SK-N-SH (cell line): ENCODE measurements around the gene FGF22. TPM values are rescaled to one million over a fixed set of nuclear protein-coding genes. Genes with fewer than 3 reads are reported as not detected.

Experiments
- CTCF ChIA-PET: fragments of 300-600, 350-600 bp; formaldehyde crosslinking; extraction: SDS; loops from one replicate; lab custom pipeline; 2021; lab: Yijun Ruan, JAX
- POLR2A ChIA-PET: fragments of 350-600 bp; sonication (Branson Sonifier 250); formaldehyde crosslinking; extraction: SDS; loops from one replicate; lab custom pipeline; 2020; ENCODE audit warnings: antibody characterized with exemption, inconsistent platforms; lab: Yijun Ruan, JAX
- DNase-seq: peaks from one replicate; pipeline ENCODE4 v3.0.0; 2012
- H2AFZ ChIP-seq: fragments of 200-600 bp; sonication (generic); 2 replicates; pipeline ENCODE4 v1.8.1; 2016; ENCODE audit warnings: antibody characterized with exemption, mild to moderate bottlenecking, low read depth
- H3F3A ChIP-seq: fragments of 200-600 bp; sonication (generic); replicated peaks from 2 replicates; pipeline ENCODE3; 2016; ENCODE audit warnings: antibody characterized with exemption, mild to moderate bottlenecking; ENCODE audit not compliant: insufficient read depth
- H3K27ac ChIP-seq, 2 experiments: fragments of 200-500 bp in 1 of 2; fragments of 200-600 bp in 1 of 2; sonication (Bioruptor generic) in 1 of 2; sonication (generic), shearing (Covaris generic) in 1 of 2; 2 replicates each; pipeline versions ENCODE4 v1.5.1 to v1.6.1; 2014 to 2016; ENCODE audit warnings: low read depth in 2 of 2, inconsistent platforms in 1 of 2, low read length in 1 of 2, mild to moderate bottlenecking in 1 of 2, mixed read lengths in 1 of 2
- H3K27me3 ChIP-seq: fragments of 200-600 bp; sonication (generic), shearing (Covaris generic); 2 replicates; pipeline ENCODE4 v1.6.1; 2016; ENCODE audit warnings: mixed run types; ENCODE audit not compliant: insufficient read depth
- H3K36me3 ChIP-seq, 2 experiments: fragments of 200-500 bp in 1 of 2; fragments of 200-600 bp in 1 of 2; sonication (Bioruptor generic) in 1 of 2; sonication (generic) in 1 of 2; replicated peaks in 1 of 2; 2 replicates each; pipeline versions ENCODE3 to v1.5.1; 2014 to 2016; ENCODE audit warnings: low read length in 1 of 2, mild to moderate bottlenecking in 1 of 2; ENCODE audit not compliant: insufficient read depth in 2 of 2, control insufficient read depth in 1 of 2
- H3K4me1 ChIP-seq, 2 experiments: fragments of 200-500 bp in 1 of 2; fragments of 200-600 bp in 1 of 2; sonication (Bioruptor generic) in 1 of 2; sonication (generic), shearing (Covaris generic) in 1 of 2; 2 replicates each; pipeline versions ENCODE4 v1.5.1 to v1.6.1; 2014 to 2016; ENCODE audit warnings: low read depth in 1 of 2, low read length in 1 of 2, mixed run types in 1 of 2; ENCODE audit not compliant: insufficient read depth in 2 of 2, control insufficient read depth in 1 of 2
- H3K4me2 ChIP-seq: fragments of 200-600 bp; sonication (generic), shearing (Covaris generic); 2 replicates; pipeline ENCODE4 v1.6.1; 2017; ENCODE audit warnings: mixed run types
- H3K4me3 ChIP-seq, 2 experiments: fragments of 200-500 bp in 1 of 2; fragments of 200-600 bp in 1 of 2; sonication (Bioruptor generic) in 1 of 2; sonication (generic), shearing (Covaris generic) in 1 of 2; 2 replicates each; pipeline versions ENCODE4 v1.5.1 to v1.8.1; 2014 to 2016; ENCODE audit warnings: low read depth in 2 of 2, inconsistent platforms in 1 of 2, low read length in 1 of 2, mild to moderate bottlenecking in 1 of 2, mixed read lengths in 1 of 2, moderate library complexity in 1 of 2
- H3K79me2 ChIP-seq: fragments of 200-600 bp; sonication (generic); 2 replicates; pipeline ENCODE4 v1.8.1; 2017; ENCODE audit warnings: mild to moderate bottlenecking; ENCODE audit not compliant: insufficient read depth
- H3K9ac ChIP-seq: fragments of 200-600 bp; sonication (generic); 2 replicates; pipeline ENCODE4 v1.6.1; 2017; ENCODE audit warnings: mixed run types
- H3K9me2 ChIP-seq: fragments of 200-600 bp; sonication (generic); 2 replicates; pipeline ENCODE4 v1.6.1; 2017; ENCODE audit warnings: mixed run types
- H3K9me3 ChIP-seq: fragments of 200-600 bp; sonication (generic); 2 replicates; pipeline ENCODE4 v1.6.1; 2017; ENCODE audit warnings: mixed run types, mild to moderate bottlenecking, moderate library complexity
- H4K20me1 ChIP-seq: fragments of 200-600 bp; sonication (generic); 2 replicates; pipeline ENCODE4 v1.6.1; 2017; ENCODE audit warnings: mild to moderate bottlenecking, mixed run types; ENCODE audit not compliant: insufficient read depth
- CHD2 ChIP-seq: fragments of 150-350 bp; IDR thresholded peaks from 2 replicates; pipeline ENCODE4 v1.6.1; 2018; ENCODE audit warnings: low read length; ENCODE audit not compliant: partially characterized antibody
- ELF1 ChIP-seq: IDR thresholded peaks from 2 replicates; pipeline ENCODE4 v1.4.0; 2012
- FOSL2 ChIP-seq: IDR thresholded peaks from 2 replicates; pipeline ENCODE4 v1.4.0; 2012; ENCODE audit warnings: low read depth, mild to moderate bottlenecking, moderate library complexity, borderline replicate concordance
- FOXJ3 ChIP-seq: sonication (generic); formaldehyde crosslinking; IDR thresholded peaks from 2 replicates; pipeline ENCODE4 v1.5.1; 2020; ENCODE audit warnings: mild to moderate bottlenecking, missing genetic modification reagents
- GABPA ChIP-seq: IDR thresholded peaks from 2 replicates; pipeline ENCODE4 v1.4.0; 2012; ENCODE audit warnings: low read depth, mild to moderate bottlenecking
- GATA2 ChIP-seq: sonication (generic); formaldehyde crosslinking; IDR thresholded peaks from 2 replicates; pipeline ENCODE4 v1.5.0; 2020; ENCODE audit warnings: mild to moderate bottlenecking, missing genetic modification reagents
- JUND ChIP-seq: IDR thresholded peaks from 2 replicates; pipeline ENCODE4 v1.4.0; 2012
- MXI1 ChIP-seq: IDR thresholded peaks from 2 replicates; pipeline ENCODE4 v1.6.1; 2012; ENCODE audit warnings: mild to moderate bottlenecking, low read depth, low read length, improper control_type of control experiment
- NFIC ChIP-seq: IDR thresholded peaks from 2 replicates; pipeline ENCODE4 v1.4.0; 2012; ENCODE audit warnings: borderline replicate concordance
- RAD21 ChIP-seq: IDR thresholded peaks from 2 replicates; pipeline ENCODE4 v1.6.1; 2012; ENCODE audit warnings: mild to moderate bottlenecking, low read length
- RXRA ChIP-seq: IDR thresholded peaks from 2 replicates; pipeline ENCODE4 v1.4.0; 2012; ENCODE audit warnings: low read depth, mild to moderate bottlenecking, borderline replicate concordance
- SIN3A ChIP-seq: IDR thresholded peaks from 2 replicates; pipeline ENCODE4 v1.6.1; 2012; ENCODE audit warnings: low read depth, mild to moderate bottlenecking, low read length, moderate library complexity, borderline replicate concordance
- SMC3 ChIP-seq: IDR thresholded peaks from 2 replicates; pipeline ENCODE4 v1.6.1; 2012; ENCODE audit warnings: low read depth, low read length, improper control_type of control experiment
- WGBS: methylation state at CpG from one replicate; pipeline ENCODE4 v1.1.6; 2017; ENCODE audit warnings: low lambda C conversion rate; 5-methylcytosine and 5-hydroxymethylcytosine counted together
- polyA plus RNA-seq, 3 experiments: library from polyadenylated mRNA; depleted of rRNA; stranded (reverse); fragments of >200 nt; gene quantifications; 2 replicates each; pipeline ENCODE4 v1.2.3, GENCODE V29; 2012
- TF ChIP-seq, protein P1 (sequence below): fragments of 150-350 bp; IDR thresholded peaks from 2 replicates; pipeline ENCODE4 v1.6.1; 2016; ENCODE audit warnings: mild to moderate bottlenecking, low read depth, low read length
- TF ChIP-seq, protein P2 (sequence below): fragments of 150-350 bp; IDR thresholded peaks from 2 replicates; pipeline ENCODE4 v1.6.1; 2017; ENCODE audit warnings: antibody characterized with exemption, low read length, low read depth, borderline replicate concordance
- TF ChIP-seq, protein P3 (sequence below): fragments of 200-600 bp; sonication (generic); IDR thresholded peaks from 2 replicates; pipeline ENCODE4 v1.6.1; 2017; ENCODE audit warnings: antibody characterized with exemption, mild to moderate bottlenecking, moderate library complexity
- TF ChIP-seq, protein P4 (sequence below): IDR thresholded peaks from 2 replicates; pipeline ENCODE4 v1.6.1; 2012; ENCODE audit warnings: mild to moderate bottlenecking, low read depth, low read length, moderate library complexity
- TF ChIP-seq, protein P5 (sequence below): IDR thresholded peaks from 2 replicates; pipeline ENCODE4 v1.4.0; 2012; ENCODE audit warnings: low read depth, borderline replicate concordance
- TF ChIP-seq, protein P6 (sequence below): IDR thresholded peaks from 2 replicates; pipeline ENCODE4; 2012

FGF22 gene
- polyA plus RNA-seq, 1 of the 3 experiments (the other 2 are of a cell fraction) = 0.62 TPM

DNA sequence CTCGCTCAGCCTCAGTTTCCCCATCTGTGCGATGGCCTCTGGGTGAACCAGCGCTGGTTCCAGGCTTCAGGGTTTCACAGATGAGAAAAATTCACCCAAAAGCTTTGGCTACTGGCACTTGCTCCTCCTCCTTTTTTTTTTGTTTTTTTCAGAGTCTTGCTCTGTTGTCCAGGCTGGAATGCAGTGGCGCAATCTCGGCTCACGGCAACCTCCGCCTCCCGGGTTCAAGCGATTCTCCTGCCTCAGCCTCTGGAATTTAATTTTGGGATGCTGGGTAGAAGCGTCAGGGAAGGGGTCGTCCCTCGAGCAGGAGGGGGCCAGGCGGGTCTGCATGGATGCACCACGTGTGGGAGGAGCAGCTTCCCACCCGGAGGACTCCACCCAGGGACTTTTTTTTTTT is 48.5 kb downstream of the FGF22 start:
- Histone ChIP-seq H4K20me1 (no peaks in the 10 kb centered on the region), H3K27me3 (no peaks in the 10 kb centered on the region), H2AFZ (no peak overlapping the region), H3K9ac (no peak overlapping the region), H3F3A (no peaks in the 10 kb centered on the region), H3K27ac (no peak overlapping the region), H3K36me3 (no peaks in the 10 kb centered on the region), H3K4me3 (no peak overlapping the region), H3K4me1 (no peaks in the 10 kb centered on the region), H3K9me3 (no peaks in the 10 kb centered on the region), H3K9me2 (no peaks in the 10 kb centered on the region), H3K79me2 (no peaks in the 10 kb centered on the region), H3K4me2 (no peak overlapping the region)
- no peak for DNase-seq
- TF ChIP-seq SMC3 = no peak
- TF ChIP-seq FOXJ3 (CRISPR knock-in tag) = no peak
- no peak for TF ChIP-seq JUND
- TF ChIP-seq GABPA = no peak
- TF ChIP-seq, protein P1, sequence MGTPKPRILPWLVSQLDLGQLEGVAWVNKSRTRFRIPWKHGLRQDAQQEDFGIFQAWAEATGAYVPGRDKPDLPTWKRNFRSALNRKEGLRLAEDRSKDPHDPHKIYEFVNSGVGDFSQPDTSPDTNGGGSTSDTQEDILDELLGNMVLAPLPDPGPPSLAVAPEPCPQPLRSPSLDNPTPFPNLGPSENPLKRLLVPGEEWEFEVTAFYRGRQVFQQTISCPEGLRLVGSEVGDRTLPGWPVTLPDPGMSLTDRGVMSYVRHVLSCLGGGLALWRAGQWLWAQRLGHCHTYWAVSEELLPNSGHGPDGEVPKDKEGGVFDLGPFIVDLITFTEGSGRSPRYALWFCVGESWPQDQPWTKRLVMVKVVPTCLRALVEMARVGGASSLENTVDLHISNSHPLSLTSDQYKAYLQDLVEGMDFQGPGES = no peak
- no peak for TF ChIP-seq CHD2
- TF ChIP-seq, protein P2, sequence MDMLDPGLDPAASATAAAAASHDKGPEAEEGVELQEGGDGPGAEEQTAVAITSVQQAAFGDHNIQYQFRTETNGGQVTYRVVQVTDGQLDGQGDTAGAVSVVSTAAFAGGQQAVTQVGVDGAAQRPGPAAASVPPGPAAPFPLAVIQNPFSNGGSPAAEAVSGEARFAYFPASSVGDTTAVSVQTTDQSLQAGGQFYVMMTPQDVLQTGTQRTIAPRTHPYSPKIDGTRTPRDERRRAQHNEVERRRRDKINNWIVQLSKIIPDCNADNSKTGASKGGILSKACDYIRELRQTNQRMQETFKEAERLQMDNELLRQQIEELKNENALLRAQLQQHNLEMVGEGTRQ = no peak
- no peak for TF ChIP-seq FOSL2
- no peak for TF ChIP-seq MXI1
- no peak for TF ChIP-seq ELF1
- no peak for TF ChIP-seq SIN3A
- TF ChIP-seq, protein P3, sequence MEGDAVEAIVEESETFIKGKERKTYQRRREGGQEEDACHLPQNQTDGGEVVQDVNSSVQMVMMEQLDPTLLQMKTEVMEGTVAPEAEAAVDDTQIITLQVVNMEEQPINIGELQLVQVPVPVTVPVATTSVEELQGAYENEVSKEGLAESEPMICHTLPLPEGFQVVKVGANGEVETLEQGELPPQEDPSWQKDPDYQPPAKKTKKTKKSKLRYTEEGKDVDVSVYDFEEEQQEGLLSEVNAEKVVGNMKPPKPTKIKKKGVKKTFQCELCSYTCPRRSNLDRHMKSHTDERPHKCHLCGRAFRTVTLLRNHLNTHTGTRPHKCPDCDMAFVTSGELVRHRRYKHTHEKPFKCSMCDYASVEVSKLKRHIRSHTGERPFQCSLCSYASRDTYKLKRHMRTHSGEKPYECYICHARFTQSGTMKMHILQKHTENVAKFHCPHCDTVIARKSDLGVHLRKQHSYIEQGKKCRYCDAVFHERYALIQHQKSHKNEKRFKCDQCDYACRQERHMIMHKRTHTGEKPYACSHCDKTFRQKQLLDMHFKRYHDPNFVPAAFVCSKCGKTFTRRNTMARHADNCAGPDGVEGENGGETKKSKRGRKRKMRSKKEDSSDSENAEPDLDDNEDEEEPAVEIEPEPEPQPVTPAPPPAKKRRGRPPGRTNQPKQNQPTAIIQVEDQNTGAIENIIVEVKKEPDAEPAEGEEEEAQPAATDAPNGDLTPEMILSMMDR = no peak
- TF ChIP-seq, protein P4, sequence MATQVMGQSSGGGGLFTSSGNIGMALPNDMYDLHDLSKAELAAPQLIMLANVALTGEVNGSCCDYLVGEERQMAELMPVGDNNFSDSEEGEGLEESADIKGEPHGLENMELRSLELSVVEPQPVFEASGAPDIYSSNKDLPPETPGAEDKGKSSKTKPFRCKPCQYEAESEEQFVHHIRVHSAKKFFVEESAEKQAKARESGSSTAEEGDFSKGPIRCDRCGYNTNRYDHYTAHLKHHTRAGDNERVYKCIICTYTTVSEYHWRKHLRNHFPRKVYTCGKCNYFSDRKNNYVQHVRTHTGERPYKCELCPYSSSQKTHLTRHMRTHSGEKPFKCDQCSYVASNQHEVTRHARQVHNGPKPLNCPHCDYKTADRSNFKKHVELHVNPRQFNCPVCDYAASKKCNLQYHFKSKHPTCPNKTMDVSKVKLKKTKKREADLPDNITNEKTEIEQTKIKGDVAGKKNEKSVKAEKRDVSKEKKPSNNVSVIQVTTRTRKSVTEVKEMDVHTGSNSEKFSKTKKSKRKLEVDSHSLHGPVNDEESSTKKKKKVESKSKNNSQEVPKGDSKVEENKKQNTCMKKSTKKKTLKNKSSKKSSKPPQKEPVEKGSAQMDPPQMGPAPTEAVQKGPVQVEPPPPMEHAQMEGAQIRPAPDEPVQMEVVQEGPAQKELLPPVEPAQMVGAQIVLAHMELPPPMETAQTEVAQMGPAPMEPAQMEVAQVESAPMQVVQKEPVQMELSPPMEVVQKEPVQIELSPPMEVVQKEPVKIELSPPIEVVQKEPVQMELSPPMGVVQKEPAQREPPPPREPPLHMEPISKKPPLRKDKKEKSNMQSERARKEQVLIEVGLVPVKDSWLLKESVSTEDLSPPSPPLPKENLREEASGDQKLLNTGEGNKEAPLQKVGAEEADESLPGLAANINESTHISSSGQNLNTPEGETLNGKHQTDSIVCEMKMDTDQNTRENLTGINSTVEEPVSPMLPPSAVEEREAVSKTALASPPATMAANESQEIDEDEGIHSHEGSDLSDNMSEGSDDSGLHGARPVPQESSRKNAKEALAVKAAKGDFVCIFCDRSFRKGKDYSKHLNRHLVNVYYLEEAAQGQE = no peak
- TF ChIP-seq, protein P5, sequence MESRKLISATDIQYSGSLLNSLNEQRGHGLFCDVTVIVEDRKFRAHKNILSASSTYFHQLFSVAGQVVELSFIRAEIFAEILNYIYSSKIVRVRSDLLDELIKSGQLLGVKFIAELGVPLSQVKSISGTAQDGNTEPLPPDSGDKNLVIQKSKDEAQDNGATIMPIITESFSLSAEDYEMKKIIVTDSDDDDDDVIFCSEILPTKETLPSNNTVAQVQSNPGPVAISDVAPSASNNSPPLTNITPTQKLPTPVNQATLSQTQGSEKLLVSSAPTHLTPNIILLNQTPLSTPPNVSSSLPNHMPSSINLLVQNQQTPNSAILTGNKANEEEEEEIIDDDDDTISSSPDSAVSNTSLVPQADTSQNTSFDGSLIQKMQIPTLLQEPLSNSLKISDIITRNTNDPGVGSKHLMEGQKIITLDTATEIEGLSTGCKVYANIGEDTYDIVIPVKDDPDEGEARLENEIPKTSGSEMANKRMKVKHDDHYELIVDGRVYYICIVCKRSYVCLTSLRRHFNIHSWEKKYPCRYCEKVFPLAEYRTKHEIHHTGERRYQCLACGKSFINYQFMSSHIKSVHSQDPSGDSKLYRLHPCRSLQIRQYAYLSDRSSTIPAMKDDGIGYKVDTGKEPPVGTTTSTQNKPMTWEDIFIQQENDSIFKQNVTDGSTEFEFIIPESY = no peak
- TF ChIP-seq RXRA = no peak
- TF ChIP-seq, protein P6, sequence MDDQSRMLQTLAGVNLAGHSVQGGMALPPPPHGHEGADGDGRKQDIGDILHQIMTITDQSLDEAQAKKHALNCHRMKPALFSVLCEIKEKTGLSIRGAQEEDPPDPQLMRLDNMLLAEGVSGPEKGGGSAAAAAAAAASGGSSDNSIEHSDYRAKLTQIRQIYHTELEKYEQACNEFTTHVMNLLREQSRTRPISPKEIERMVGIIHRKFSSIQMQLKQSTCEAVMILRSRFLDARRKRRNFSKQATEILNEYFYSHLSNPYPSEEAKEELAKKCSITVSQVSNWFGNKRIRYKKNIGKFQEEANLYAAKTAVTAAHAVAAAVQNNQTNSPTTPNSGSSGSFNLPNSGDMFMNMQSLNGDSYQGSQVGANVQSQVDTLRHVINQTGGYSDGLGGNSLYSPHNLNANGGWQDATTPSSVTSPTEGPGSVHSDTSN = no peak
- TF ChIP-seq NFIC = no peak
- TF ChIP-seq RAD21 = no peak
- TF ChIP-seq GATA2 (CRISPR knock-in tag) = no peak
- ChIA-PET POLR2A (no interaction called here), CTCF (interaction anchor here (1.0 kb wide), 1 partner anchor 100 kb away, joined by 3 read pairs; no protein-coding TSS in a partner anchor)
- 69% methylated on average over 15 of the region's 15 CpGs for WGBS
